AG09319 (cell line): ENCODE measurements around the gene DMD.

ENCODE experiments used
- DNase-seq: peaks from one replicate; pipeline ENCODE4 v3.0.0-alpha.2; 2010; ENCODE audit warnings: low read depth; ENCODE audit errors: extremely low read depth
- TF ChIP-seq, protein P1 (sequence below): IDR thresholded peaks from 2 replicates; pipeline ENCODE4 v1.5.1; 2011; ENCODE audit warnings: low read depth, mild to moderate bottlenecking, inconsistent platforms, low read length, moderate library complexity

Gene DMD

DNA sequence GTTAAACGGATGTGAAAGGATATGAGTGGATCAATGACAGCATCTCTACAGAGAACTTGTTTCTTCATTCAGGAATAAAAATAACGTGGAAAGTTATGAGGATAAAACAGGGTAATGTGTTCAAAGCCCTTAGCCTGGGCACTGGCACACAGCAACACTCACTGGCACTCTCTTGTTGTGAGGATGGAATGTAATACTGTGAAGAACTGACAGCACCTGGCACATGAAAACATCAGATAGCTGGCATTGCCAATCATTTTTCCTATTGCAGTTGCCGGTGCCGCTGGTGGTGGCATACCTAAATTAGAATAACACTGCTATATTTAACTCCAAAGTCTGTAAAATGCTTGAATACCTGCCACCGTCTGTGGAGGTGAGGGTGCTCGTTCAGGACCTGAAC, 1061.2 kb downstream of the DMD start:
- TF ChIP-seq, protein P1, sequence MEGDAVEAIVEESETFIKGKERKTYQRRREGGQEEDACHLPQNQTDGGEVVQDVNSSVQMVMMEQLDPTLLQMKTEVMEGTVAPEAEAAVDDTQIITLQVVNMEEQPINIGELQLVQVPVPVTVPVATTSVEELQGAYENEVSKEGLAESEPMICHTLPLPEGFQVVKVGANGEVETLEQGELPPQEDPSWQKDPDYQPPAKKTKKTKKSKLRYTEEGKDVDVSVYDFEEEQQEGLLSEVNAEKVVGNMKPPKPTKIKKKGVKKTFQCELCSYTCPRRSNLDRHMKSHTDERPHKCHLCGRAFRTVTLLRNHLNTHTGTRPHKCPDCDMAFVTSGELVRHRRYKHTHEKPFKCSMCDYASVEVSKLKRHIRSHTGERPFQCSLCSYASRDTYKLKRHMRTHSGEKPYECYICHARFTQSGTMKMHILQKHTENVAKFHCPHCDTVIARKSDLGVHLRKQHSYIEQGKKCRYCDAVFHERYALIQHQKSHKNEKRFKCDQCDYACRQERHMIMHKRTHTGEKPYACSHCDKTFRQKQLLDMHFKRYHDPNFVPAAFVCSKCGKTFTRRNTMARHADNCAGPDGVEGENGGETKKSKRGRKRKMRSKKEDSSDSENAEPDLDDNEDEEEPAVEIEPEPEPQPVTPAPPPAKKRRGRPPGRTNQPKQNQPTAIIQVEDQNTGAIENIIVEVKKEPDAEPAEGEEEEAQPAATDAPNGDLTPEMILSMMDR: no peak

DNA sequence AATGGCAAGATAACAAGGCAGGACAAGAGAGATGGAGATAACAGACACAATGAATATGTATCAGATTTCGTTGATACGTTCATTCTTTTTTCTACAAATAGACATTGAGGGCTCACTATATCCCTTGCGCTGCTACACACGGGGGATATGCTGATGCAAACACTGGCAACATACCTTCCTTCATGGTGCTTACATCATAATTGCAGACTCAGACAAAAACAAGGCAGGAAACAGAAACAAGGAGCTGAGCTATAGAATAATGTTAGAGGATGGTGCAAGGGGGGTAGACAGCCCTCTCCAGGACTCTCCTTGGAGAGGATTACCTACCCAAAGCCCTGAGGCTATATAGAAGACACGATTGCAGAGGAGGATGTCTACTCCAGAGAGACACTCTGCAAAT, 1069.5 kb downstream of the DMD start:
- no peak for DNase-seq
- TF ChIP-seq, protein P1: no peak

More for the DNA sequence above, 1061.2 kb downstream of the DMD start:
- DNase-seq: no peak

DNA sequence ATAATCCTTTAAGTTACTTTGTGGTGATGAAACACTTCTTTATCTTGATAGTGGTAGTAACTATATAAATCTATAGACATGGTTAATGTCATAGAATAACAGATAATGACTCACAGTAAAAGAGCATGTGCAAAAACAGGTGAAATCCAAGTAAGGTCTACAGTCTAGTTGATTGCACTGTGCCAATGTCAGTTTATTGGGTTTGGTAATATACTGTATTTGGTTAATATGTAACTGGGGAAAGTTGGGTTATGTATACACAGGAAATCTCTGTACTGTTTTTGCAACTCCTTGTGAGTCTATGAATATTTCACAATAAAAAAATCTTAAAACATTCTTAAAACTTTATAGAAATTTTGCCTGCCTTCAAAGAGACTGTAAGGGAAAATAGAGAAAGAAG, 1071.9 kb downstream of the DMD start:
- DNase-seq: no peak
- TF ChIP-seq, protein P1: no peak

DNA sequence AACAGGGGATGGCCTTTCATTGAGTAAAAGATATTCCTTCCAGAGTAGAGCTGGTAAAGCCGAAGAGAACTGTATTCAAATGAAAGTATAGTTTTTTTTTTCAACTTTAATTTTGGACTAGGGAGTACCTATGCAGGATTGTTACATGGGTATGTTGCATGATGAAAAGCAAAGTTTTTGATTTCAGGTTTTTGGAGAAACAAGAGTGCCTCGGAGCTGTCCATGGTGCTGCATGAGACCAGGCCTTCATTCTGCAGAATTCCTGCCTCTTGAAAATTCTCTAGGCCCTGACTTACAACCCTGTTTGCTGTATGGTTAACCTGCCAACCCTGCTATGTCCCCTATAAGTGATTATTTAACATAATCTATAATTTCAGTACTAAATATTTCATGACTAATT, 1073.8 kb downstream of the DMD start:
- no peak for DNase-seq
- TF ChIP-seq, protein P1: no peak

DNA sequence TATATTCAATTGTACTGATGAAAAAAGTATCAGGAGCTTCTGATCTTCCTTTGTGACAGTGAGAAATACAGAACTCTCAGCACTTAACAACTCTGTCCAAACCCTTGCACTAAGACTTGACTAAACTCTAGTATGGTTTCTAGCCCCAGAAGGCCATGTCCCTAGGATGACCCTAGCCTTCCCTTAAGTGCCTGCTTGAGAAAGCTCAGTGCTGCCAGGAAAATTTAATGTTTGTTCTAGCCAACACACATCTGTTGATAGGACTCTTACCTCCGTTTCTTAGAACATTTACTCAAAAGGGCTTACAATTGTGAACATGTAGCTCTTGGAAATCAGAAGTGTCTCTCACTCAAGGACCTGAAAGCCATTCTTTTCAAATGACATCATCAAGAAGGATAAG, 1084.4 kb downstream of the DMD start:
- TF ChIP-seq, protein P1: no peak
- no peak for DNase-seq

DNA sequence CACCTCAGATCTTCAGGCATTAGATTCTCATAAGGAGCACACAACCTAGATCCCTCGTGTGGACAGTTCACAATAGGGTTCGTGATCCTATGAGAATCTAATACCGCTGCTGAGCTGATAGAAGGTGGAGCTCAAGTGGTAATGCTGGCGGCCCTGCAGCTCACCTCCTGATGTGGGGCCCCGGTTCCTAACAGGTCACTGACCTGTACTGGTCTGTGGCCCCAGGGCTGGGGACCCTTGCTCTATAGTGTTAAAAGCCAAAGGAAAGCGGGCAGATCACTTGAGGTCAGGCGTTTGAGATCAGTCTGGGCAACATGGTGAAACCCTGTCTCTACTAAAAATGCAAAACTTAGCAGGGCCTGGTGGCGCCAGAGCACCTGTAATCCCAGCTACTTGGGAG, 1092.5 kb downstream of the DMD start:
- TF ChIP-seq, protein P1: no peak

DNA sequence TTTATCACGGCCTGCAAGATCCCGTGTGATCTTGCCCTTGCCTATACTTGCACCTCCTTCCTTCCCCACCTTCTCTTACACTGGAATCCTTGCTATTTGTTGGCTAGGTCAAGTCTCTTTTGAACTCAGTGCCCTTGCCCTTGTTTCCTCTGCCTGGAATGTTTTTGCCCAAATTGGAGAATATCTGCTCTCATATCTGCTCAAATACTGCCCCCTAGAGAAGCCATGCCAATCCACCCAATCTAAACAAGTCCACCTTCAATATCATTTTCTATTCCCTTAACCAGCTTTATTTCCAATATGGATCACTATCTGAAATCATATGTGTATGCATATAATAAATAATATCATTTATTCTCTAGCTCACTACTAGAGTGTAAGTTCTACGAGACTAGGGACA, 1095.3 kb downstream of the DMD start:
- no peak for DNase-seq
- TF ChIP-seq, protein P1: no peak

More for the DNA sequence above, 1092.5 kb downstream of the DMD start:
- DNase-seq: no peak
